DMS53 treated with DMSO at 0.1 percent for 48 hours (cell line): Measurements from ENCODE around the gene GATM.

Source experiments
- DNase-seq: peaks from one replicate; lab custom pipeline; 2025; ENCODE audit not compliant: unreplicated experiment; lab: John Stamatoyannopoulos, UW

Gene GATM

DNA sequence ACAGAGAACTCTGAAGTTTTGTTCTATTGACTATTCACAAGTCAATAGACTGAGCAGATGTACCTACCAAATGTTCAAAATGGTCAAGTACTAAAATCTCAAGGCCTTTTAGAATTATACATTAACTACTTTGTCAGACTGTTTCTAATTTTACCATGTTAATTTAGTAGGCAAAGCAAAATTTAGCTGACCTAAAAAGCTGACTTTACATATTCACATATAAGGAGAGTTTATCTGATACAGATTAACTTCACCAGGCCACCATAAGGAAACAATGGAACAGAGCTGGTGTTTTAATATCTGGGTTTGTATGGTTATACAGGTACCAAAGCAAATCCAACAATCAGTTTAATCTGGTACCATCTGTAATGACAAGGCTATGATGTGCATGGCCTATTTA lies 15.9 kb downstream of the GATM start:
- DNase-seq, result no peak

DNA sequence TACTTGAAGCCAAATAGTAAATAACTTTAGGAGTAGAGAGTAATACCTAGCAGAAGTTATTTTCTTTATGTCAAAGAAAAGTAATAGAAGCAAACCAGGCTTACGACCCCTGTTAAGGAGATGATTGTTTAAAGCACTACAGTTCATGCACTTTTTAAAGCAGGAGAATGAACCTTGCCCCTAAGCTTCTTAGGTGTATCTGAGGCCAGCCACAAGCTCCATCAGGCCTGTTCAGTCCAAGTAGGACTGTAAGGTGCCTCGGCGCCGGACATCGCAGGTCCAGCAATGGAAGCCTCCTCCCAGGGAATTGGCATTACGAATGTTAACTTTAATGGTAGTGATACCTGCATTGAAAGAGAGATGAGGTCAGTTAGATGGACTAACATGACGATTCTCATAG lies 16.5 kb downstream of the GATM start:
- no peak for DNase-seq

DNA sequence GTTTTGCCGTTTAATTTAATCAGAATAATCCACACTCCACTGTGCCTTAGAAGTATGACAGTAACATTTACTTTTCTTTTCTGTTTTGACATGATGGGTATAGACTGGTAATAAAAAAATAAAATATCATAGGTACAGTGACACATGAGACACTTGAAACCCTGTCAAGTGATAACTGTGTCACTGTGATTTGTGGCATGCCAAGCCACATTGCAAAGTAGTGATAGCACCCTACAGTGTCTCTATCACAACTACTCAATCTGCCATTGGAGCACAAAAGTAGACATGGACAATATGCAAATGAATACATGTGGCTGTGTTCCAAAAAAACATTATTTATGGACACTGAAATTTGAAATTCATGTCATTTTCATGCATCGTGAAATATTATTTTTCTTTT lies 22.5 kb downstream of the GATM start:
- no peak for DNase-seq

DNA sequence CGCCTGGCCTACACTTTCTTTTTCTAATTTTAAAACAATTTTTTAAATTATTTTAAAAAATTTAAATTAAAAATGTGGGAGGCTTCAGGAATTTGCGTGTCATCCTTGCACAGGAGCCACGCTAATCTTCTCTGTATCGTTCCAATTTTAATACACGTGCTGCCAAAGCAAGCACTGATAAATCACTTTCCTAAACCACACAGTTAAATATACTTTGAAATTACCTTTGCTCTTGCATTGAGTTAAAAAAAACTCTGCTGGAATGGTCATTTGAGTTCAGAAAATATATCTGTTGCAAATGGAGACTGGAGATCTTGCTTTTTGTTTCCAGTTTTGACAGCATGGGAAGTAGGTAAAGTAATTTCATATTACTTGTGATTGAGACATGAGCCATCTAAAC lies 23.6 kb downstream of the GATM start:
- no peak for DNase-seq

DNA sequence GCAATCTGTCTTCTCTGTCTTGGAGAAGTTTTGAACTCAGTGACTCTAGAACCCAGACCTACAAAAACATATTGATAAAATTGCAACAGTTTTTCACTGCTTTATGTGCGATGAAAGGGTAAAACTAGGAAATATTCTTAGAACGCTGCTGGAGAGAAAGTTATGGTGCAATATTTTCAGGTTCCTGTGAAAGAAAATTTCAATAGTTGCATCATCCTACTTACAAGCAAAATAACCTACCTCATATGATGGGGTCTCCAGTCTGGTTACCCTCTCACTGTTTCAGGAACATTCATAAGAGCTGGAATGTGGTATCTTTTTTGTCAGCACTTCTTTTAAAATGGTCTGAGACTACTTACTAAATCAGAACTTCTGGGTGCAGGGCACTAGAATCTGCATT lies 27.1 kb downstream of the GATM start:
- no peak for DNase-seq

DNA sequence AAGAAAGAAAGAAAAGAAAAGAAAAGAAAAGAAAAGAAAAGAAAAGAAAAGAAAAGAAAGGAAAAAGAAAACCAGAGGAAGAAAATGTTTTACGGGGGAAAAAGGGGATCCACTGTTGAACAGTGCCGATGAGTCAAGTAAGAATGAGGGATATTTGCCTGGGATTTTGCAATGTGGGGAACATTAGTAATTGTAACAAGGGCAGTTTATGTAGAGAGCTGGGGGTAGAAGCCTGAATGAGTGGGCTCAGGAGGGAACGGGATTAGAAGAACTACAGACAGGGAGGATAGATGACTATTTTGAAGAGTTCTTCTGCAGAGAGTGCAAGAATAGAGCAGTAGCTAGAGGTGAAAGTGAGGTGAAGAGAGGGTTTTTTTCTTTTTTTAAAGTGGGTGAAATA lies 28.7 kb downstream of the GATM start:
- DNase-seq, result no peak

DNA sequence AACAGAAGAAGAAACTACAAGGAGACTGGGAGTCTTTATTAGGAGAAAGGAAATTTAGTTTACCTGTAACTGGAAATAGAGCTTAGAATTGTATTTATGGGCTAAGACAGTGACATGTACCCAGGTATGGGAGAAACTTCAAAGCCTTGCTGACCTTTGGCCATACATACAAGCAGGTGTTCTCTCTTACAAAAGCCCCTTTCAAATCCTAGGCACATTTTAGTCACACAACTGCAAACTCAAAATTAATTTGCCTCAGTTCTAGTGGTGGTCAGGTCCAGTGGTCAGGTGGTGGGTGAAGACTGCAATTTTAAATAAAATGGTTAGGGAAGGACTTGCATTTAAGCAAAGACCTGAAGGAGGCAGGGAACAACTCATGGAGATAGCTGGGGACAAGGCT lies 30.4 kb downstream of the GATM start:
- DNase-seq, result no peak

DNA sequence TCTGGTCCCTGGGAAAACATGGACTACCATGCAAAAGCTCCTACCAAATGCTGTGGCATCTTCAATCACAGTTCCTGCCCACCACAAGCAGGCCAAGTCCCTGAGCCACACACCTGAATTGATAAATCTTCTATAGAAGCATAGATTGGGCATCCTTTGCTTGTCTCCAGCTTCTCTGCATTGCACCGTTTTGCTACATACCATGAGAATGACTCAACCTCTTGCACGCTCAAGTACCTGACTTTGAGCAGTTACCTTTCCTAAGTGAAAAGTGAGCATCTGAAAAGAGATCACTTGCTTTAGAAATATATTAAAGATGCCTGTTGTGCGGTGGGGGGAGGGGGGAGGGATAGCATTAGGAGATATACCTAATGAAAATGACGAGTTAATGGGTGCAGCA lies 31.3 kb downstream of the GATM start:
- DNase-seq, result no peak

DNA sequence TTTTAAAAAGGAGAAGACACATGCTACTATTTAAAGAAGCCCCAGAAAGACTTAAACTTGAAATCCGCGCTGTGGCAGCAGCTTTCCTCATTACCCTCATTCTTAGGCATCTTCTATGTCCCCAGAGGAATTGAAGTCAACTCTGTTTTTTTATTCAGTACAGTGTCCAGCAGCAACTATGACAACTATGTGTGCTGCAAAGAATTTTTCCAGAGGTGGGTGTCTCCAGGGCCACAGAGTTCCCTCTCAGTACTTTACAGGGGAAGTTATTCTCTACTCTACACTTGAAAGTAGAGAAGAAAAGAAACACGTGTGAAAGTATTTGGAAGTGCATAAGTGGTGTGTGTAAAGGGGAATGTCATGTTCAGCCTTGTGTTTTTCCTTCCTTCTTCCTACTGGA lies 32.0 kb downstream of the GATM start:
- DNase-seq, result no peak

DNA sequence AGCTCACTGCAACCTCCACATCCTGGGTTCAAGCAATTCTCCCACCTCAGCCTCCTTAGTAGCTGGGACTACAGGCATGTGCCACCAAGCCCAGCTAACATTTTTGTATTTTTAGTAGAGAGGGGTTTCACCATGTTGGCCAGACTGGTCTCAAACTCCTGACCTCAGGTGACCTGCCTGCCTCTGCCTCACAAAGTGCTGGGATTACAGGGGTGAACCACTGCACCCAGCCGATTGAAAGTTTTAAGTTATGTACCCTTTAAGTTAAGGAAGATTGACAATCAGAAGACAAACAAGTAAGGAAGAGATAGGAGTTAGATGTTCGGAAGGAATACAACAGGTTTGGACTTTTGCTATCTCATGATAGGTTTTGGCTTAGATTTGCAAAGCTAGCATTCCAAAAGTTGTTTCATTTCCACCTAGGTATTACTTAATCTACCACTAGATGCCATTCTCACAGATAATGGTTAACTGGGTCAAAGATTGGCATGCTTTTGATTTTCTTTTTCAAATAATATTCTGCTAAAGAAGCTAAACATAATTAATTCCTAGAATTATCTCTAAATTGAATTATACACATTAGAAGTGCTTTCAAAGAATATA lies 35.0 kb downstream of the GATM start:
- DNase-seq, result no peak

DNA sequence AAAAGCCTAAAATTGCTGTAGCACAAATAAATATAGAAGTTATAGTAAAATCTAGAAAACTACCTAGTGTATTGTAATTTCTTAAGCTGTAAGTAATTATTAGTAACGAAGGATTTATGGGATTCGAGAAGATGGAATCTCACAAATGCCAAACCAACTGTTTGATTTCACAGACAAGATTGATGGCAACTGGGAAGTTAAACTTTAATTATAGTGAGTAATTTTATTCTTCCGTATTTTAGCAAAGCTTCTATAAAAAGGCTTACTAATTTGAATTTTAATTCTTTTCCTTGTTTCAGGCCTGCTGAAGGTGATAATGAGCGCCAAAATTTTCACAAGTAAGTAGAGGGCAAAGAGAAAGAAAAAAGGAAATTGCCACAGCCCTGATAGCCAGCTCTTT lies 36.6 kb downstream of the GATM start:
- no peak for DNase-seq

DNA sequence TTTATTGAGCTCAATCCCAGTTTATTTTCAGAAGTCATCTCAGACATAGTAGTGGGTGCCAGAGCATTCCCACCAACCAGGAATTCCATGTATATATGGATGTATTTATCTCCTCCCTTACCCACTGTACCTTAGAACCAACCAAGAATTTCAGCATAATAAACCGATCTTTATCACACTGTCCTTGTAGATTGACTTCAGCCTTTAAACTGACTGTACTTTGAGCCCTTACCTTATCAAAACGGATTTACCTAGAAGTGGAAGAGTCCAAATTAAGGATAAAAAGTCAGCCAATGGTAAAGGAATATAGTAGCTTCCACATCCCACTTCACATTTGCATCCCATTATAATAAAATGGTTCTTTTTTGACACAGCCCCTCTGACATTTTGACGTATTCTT lies 37.9 kb downstream of the GATM start:
- DNase-seq, result no peak

DNA sequence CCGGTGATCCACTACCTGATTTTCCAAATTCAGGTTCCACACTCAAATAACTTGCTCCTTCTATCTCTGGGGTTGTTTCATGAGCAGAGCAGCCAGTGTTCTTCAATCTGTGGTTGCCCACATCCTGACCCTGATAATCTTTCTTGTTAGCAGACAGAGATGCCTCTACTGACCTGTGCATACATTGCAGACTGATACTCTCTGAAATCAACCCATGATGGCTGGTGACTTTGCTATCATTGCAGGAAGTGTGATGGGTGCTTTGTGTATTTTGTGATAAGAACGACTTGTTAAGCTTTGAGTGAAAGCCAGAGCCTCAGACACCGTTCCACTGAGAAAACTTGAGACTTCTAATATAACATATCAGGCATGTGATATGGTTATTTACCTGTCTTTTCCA lies 39.9 kb downstream of the GATM start:
- DNase-seq, result no peak

DNA sequence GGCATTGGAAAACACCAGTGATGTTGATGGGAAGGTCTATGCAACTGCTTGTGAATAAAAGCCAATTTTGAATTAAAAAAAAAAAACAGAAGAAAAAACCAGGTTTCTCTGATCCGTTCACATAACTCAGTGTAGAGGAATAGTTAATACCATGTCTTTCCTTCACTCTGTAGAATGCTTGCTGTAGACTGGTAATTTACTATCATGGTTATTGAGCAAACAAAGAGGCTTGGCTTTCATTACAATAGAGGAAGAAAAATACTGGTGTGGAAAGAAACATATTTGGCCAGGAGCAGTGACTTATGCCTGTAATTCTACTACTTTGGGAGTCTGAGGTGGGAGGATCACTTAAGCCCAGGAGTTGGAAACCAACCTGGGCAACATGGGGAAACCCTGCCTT lies 41.1 kb downstream of the GATM start:
- DNase-seq, result no peak

DNA sequence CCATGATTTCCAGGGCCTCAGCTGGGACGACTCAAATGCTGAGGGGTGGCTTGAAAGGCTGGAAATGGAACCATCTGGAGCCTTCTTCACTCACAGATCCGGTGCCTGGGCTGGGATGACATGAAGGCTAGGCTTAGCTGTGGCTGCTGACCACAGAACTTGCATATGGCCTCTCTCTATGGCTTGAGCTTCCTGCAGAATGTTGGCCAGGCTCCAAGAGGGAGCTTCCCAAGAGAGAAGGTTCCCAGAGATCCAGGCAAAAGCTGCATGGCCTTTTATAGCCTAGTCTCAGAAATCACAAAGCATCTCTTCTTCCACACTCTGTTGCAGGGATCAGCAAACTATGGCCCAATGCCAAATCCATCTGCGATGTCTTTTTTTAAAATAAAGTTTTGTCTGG lies 44.8 kb downstream of the GATM start:
- no peak for DNase-seq

DNA sequence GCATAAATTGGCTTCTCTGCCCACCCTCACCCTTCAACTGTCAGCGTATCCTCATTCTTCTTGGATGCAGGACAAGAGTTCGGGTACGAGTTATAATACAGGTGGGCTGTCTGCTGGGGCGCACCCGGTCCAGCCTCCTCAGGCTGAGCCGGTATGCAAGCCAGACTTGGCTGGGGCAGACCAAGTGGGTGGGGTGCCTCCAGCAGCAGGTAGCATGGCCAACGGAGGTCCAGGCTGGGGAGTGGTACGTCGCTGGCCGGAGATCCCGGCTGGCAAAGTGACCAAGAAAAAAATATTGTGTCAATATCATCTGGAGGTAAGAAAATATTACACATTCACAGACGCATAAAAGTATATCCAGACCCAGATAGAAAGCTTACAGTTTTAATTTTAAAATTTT lies 45.6 kb downstream of the GATM start:
- no peak for DNase-seq

DNA sequence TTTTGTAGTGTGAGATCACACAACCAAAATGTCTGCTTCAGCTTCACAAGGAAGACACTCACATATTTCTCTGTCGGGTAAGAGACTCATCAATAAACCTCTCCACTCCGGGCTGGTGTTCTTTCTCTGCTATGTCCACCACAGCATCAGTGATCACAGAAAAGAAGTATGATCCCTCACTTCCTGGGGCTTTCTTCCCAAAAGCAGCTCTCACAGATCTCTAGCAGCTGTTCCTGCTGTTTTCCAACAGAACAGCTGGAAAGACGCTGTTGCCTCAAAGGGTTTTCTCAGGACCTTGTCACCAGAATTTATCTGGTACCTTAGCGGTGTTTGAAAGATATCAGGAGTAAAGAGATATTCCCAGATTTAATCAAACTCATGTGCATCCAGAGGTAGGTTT lies 46.4 kb downstream of the GATM start:
- no peak for DNase-seq

DNA sequence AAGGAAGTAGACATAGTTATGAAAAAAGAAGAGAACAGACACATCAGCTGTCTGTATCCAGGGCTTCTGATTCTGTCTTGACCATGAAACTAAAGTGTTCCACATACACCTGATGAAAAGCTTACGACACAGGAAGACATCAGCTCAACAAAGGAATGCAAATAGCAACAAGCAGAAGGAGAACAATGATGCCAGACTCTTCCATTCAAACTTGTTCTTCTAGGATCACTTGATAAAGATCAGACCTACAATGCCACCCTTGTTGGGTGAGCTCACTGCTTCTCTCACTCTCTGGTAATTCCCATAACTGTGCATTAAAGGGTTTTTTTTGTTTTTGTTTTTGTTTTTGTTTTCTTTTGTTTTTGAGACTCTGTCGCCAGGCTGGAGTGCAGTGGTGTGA lies 49.7 kb downstream of the GATM start:
- DNase-seq, result no peak

DNA sequence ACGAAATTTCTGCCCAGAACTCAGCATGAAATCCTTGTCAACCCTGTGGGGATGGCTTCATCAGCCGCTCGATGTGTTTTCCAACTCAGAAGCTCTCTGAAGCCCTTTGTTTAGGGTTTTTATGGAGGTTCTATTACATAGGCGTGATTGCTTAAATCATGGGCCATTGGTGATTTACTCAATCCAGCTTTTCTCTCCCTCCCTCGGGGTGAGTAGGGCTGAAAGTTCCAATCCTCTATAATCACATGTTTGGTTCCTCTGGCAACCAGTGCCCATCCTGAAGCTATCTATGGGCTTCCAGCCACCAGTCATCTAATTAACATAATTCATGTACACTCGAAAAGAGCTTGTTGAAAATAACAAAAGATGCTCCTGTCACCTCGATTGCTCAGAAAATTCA lies 51.6 kb downstream of the GATM start:
- DNase-seq, result no peak

DNA sequence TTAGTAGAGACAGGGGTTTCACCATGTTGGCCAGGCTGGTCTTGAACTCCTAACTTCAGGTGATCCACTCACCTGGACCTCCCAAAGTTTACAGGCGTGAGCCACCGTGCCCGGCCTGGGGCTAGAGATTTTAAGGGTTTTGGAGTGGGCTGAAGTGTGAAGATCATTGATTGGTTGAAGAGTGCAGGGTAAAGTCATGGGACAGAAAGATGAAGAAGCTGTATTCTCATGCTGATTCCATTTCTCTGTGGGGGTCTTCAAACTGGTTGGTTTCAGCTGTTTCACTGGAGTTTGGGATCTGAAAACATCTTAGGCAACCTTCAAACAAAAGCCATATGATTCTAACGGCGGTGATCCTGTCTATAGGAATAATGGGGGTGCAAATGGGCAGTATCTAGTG lies 52.1 kb downstream of the GATM start:
- DNase-seq, result no peak

DNA sequence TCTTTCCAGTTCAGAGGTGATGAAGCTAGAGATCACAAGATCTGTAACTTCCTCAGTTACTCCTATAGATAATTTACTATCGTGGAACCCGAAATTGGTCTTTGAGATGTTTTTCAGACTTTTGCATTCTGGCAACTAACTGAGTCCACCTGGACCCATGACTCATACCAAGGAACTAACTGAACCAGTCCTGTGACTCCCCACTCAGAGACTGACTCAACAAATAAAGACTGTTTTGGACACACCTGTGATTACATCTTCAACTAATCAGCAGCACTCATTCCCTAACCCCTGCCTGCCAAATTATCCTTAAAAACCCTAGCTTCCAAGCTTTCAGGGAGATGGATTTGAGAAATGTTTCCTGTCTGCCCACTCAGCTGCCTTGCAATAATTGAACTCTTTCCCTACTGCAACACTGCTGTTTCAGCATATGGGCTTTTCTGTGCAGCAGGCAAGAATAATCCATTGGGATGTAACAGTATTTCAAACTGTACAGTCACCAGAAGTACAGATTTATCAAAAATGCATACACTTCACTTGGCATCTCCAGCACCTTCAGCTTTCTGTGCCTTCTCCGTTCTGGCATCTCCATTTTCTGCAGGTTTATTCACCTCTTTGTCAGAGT lies 57.7 kb downstream of the GATM start:
- DNase-seq, result no peak

DNA sequence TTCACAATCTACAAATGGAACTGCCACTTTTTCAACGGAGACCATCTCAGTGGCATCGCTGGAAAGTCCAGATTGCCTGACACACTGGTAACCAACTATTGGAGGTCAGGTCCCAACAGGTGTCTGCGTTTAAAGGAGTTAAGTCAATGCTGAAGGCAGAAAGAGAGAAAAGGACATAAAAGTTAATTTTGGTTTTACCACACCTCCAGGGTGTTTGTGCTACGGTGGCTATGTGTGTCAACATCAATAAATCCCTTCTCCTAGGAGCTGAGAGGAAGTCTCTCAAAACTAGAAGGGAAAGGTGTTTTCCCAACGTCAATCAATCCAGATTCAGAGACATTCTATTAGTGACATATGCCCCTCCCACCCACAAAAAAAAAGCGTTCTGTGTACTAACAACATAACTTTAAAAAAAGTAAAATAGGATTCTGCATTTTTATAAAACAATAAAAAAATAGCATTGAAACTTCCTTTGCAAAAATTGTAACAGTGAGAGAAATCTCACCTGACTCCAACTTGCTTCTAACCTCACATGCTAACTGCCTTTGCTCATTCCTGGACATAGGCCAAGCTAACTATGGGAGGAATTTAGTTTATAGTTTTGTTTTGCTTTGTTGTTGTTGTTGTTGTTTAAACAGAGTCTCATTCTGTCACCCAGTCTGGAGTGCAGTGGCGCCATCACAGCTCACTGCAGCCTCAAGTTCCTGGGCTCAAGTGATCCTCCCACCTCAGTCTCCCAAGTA lies 58.7 kb downstream of the GATM start:
- DNase-seq, result no peak

DNA sequence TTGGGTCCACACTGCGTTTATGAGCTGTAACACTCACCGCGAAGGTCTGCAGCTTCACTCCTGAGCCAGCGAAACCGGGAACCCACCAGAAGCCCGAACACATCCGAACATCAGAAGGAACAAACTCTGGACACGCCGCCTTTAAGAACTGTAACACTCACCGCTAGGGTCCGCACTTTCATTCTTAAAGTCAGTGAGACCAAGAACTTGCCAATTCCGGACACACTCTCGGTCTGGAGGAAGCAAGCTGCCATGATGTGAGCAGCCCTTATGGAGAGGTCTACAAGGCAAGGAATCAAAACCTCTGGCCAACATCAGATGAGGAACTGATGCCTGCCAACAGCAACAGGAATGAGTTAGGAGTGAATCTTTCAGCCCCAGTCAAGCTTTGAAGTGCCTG lies 63.4 kb downstream of the GATM start:
- DNase-seq, result no peak
